ENCODE measurements around the gene ENTPD2.

ENTPD2 gene

GRCh38 chr9:137053944-137054931 is at the start of gene ENTPD2:
ENTPD2 (minus strand) TSS chr9:137054061; CDS start chr9:137053997, 64 bp downstream.
- peak; percentile 61 for DNase-seq (ENCODE audit: low spot score)

GRCh38 chr9:137103206-137103999 is 49.5 kb upstream of the ENTPD2 start:
- DNase-seq (ENCODE audit: low spot score), result no peak

- DNase-seq (ENCODE audit: low spot score), result no peak
Measured at GRCh38 chr9:137099231-137099630, 45.4 kb upstream of the ENTPD2 start.

- DNase-seq (ENCODE audit: low spot score), result no peak
Measured at GRCh38 chr9:137097761-137098462, 44.1 kb upstream of the ENTPD2 start.

- no peak for DNase-seq (ENCODE audit: low spot score)
Measured at GRCh38 chr9:137096785-137097546, 43.1 kb upstream of the ENTPD2 start.

- DNase-seq (ENCODE audit: low spot score), result no peak
Measured at GRCh38 chr9:137095664-137096517, 42.0 kb upstream of the ENTPD2 start.

- no peak for DNase-seq (ENCODE audit: low spot score)
Measured at GRCh38 chr9:137089232-137089947, 35.5 kb upstream of the ENTPD2 start.

GRCh38 chr9:137088121-137088520 is 34.3 kb upstream of the ENTPD2 start:
- no peak for DNase-seq (ENCODE audit: low spot score)

GRCh38 chr9:137087409-137087925 is 33.6 kb upstream of the ENTPD2 start:
- no peak for DNase-seq (ENCODE audit: low spot score)

GRCh38 chr9:137086531-137087408 is 32.9 kb upstream of the ENTPD2 start, which contains the start of gene MAN1B1:
MAN1B1 (plus strand) TSS chr9:137086985; CDS start chr9:137087000, 15 bp downstream.
- DNase-seq (ENCODE audit: low spot score), result peak; percentile 100

GRCh38 chr9:137085920-137086530 is 32.2 kb upstream of the ENTPD2 start:
- peak; percentile 54 for DNase-seq (ENCODE audit: low spot score)

GRCh38 chr9:137084526-137084925 is 30.7 kb upstream of the ENTPD2 start:
- DNase-seq (ENCODE audit: low spot score), result peak; percentile 22

- DNase-seq (ENCODE audit: low spot score), result peak; percentile 100
Measured at GRCh38 chr9:137083394-137084004, 29.6 kb upstream of the ENTPD2 start.

- DNase-seq (ENCODE audit: low spot score), result no peak
Measured at GRCh38 chr9:137082925-137083290, 29.0 kb upstream of the ENTPD2 start.

GRCh38 chr9:137082222-137082924 is 28.5 kb upstream of the ENTPD2 start:
- DNase-seq (ENCODE audit: low spot score), result no peak

- DNase-seq (ENCODE audit: low spot score), result no peak
Measured at GRCh38 chr9:137080260-137081122, 26.6 kb upstream of the ENTPD2 start.

Measured in kidney tubule cell (primary cell).